ENCODE measurements around the gene UGT1A7.

- no peak for TF ChIP-seq TCF12 (IDR thresholded peaks at IDR 0.05; ENCODE audit: low read depth)
- no peak for TF ChIP-seq EP300 (IDR thresholded peaks at IDR 0.05; ENCODE audit: borderline replicate concordance)
- no peak for TF ChIP-seq REST (IDR thresholded peaks at IDR 0.05; ENCODE audit: low read depth)
- no peak for TF ChIP-seq MAX (IDR thresholded peaks at IDR 0.05)
- no peak for TF ChIP-seq CEBPB (IDR thresholded peaks at IDR 0.05)
- no peak for TF ChIP-seq RAD21 (IDR thresholded peaks at IDR 0.05; ENCODE audit: low read depth)
These were observed 27.2 kb upstream of the UGT1A7 start for GRCh38 chr2:233654501-233654900.
